ENCODE data around the gene PRAMEF17.
"Not testable (repeated sequence)": the region's sequence is repeated elsewhere in the genome, so short reads cannot be mapped to it uniquely, and the experiment has no call there.

GRCh38 chr1:13393004-13393403 is 3.6 kb downstream of the PRAMEF17 start:
- TF ChIP-seq CTCF (IDR thresholded peaks at IDR 0.05; ENCODE audit: borderline replicate concordance, extremely low read depth, low read length, poor library complexity, severe bottlenecking); EZH2 (IDR thresholded peaks at IDR 0.05; ENCODE audit: borderline replicate concordance, low read depth, low read length, severe bottlenecking): not testable (repeated sequence)

Data from DND-41 (cell line).